NOMO-1 treated with dmso at 0.1 percent for 144 hours (cell line): ENCODE data around the gene NDEL1.

Experiments used
- DNase-seq: peaks from one replicate; lab custom pipeline; 2025; ENCODE audit not compliant: unreplicated experiment; lab: John Stamatoyannopoulos, UW

The NDEL1 gene

GRCh38 chr17:8500609-8501008 is 64.9 kb downstream of the NDEL1 start:
- no peak for DNase-seq

GRCh38 chr17:8502126-8502525 is 66.4 kb downstream of the NDEL1 start:
- DNase-seq = no peak

GRCh38 chr17:8503368-8503767 is 67.7 kb downstream of the NDEL1 start:
- DNase-seq = no peak

- no peak for DNase-seq
These were observed 68.1 kb downstream of the NDEL1 start for GRCh38 chr17:8503807-8504206.

GRCh38 chr17:8504460-8505207 is 69.0 kb downstream of the NDEL1 start:
- DNase-seq = no peak

- no peak for DNase-seq
These were observed 70.5 kb downstream of the NDEL1 start for GRCh38 chr17:8506145-8506544.

GRCh38 chr17:8514801-8515200 is 79.1 kb downstream of the NDEL1 start:
- DNase-seq = no peak
